ENCODE measurements around the gene PDXK.
"Not testable (repeated sequence)": the region's sequence is repeated elsewhere in the genome, so short reads cannot be mapped to it uniquely, and the experiment has no call there.

The PDXK gene

GRCh38 chr21:43718872-43719747 is at the start of gene PDXK:
Gene PDXK (plus strand): TSS chr21:43719129. CDS start chr21:43719295, 166 bp downstream.
- peak; percentile 78 to 82 for DNase-seq

- no peak for DNase-seq
These were observed 48.9 kb upstream of the PDXK start for GRCh38 chr21:43669828-43670605.

- DNase-seq: no peak
These were observed 43.1 kb upstream of the PDXK start for GRCh38 chr21:43675871-43676270.

GRCh38 chr21:43676391-43676790 is 42.5 kb upstream of the PDXK start:
- no peak for DNase-seq

GRCh38 chr21:43679951-43680350 is 39.0 kb upstream of the PDXK start:
- DNase-seq: no peak

GRCh38 chr21:43680421-43680820 is 38.5 kb upstream of the PDXK start:
- not testable (repeated sequence) for DNase-seq

- DNase-seq: no peak
These were observed 37.3 kb upstream of the PDXK start for GRCh38 chr21:43681650-43682049.

GRCh38 chr21:43684424-43684823 is 34.5 kb upstream of the PDXK start:
- DNase-seq: no peak

- DNase-seq: no peak
These were observed 31.9 kb upstream of the PDXK start for GRCh38 chr21:43686811-43687565.

- no peak for DNase-seq
These were observed 31.1 kb upstream of the PDXK start for GRCh38 chr21:43687566-43688399.

- DNase-seq: no peak
These were observed 30.0 kb upstream of the PDXK start for GRCh38 chr21:43688906-43689305.

GRCh38 chr21:43689556-43690337 is 29.2 kb upstream of the PDXK start:
- no peak for DNase-seq

- DNase-seq: no peak
These were observed 28.6 kb upstream of the PDXK start for GRCh38 chr21:43690346-43690745.

GRCh38 chr21:43691086-43691795 is 27.7 kb upstream of the PDXK start:
- no peak for DNase-seq

- DNase-seq: no peak
These were observed 27.1 kb upstream of the PDXK start for GRCh38 chr21:43691801-43692200.

- DNase-seq: no peak
These were observed 26.0 kb upstream of the PDXK start for GRCh38 chr21:43692949-43693348.

- DNase-seq: no peak
These were observed 24.9 kb upstream of the PDXK start for GRCh38 chr21:43693981-43694380.

- no peak for DNase-seq
These were observed 24.4 kb upstream of the PDXK start for GRCh38 chr21:43694437-43695079.

- DNase-seq: no peak
These were observed 22.7 kb upstream of the PDXK start for GRCh38 chr21:43696214-43696613.
